ENCODE measurements around the gene TMEM225B. TPM values are rescaled to one million over a fixed set of nuclear protein-coding genes. Genes with fewer than 3 reads are reported as not detected.
A peak's percentile ranks its signal among the peaks of the same experiment; 100 is the strongest.

The TMEM225B gene
- total and polyA plus RNA-seq, 4 donors, result 0.10 to 0.28 (median 0.17) TPM; not detected in 1

- H3K36me3 ChIP-seq (ENCODE audit: control insufficient read depth in 4 of 4, insufficient read depth in 3 of 4, low read depth in 1 of 4, low read length in 3 of 4), result peaks cover 0 to 26% (median 12%) of the 10 kb centered on the region in 4 donors
- no peaks in the 10 kb centered on the region for H3K27me3 ChIP-seq (ENCODE audit: control insufficient read depth in 4 of 4, insufficient read depth in 4 of 4, low read length in 3 of 4)
- H3K4me3 ChIP-seq (ENCODE audit: low read depth in 1 of 3, low read length in 3 of 3), result no peak overlapping the region
- no peak overlapping the region for H3K27ac ChIP-seq (ENCODE audit: low read depth in 1 of 2, low read length in 2 of 2)
- TF ChIP-seq RAD21 (IDR thresholded peaks at IDR 0.05) (no peak), YY1 (IDR thresholded peaks at IDR 0.05) (no peak), ZBTB33 (IDR thresholded peaks at IDR 0.05) (no peak), HNF4G (IDR thresholded peaks at IDR 0.05) (no peak), JUND (IDR thresholded peaks at IDR 0.05) (no peak), CTCF (IDR thresholded peaks at IDR 0.05; ENCODE audit: low read depth, low read length, missing input control) (no peak), ATF3 (IDR thresholded peaks at IDR 0.05) (no peak), TAF1 (conservative IDR thresholded peaks at IDR 0.05) (no peak), GABPA (IDR thresholded peaks at IDR 0.05 in 1 of 2, conservative IDR thresholded peaks at IDR 0.05 in 1 of 2) (no peak)
- DNase-seq (ENCODE audit: low spot score), result no peak
- 97% methylated on average over 2 of the region's 2 CpGs for WGBS
- H3K9me3 ChIP-seq (ENCODE audit: control insufficient read depth in 4 of 4, low read length in 3 of 4), result peaks cover 0 to 3% (median 0%) of the 10 kb centered on the region in 4 donors
- no peaks in the 10 kb centered on the region for H3K4me1 ChIP-seq (ENCODE audit: control insufficient read depth in 4 of 4, insufficient read depth in 4 of 4, low read length in 3 of 4)
- H3K9ac ChIP-seq (ENCODE audit: low read depth in 1 of 2, low read length in 2 of 2), result no peak overlapping the region
Observed at GRCh38 chr7:99648843-99649242, 50.8 kb downstream of the TMEM225B start.

- Histone ChIP-seq H3K4me3 (ENCODE audit: low read depth in 1 of 3, low read length in 3 of 3) (no peak overlapping the region), H3K4me1 (ENCODE audit: control insufficient read depth in 4 of 4, insufficient read depth in 4 of 4, low read length in 3 of 4) (no peaks in the 10 kb centered on the region), H3K9me3 (ENCODE audit: control insufficient read depth in 4 of 4, low read length in 3 of 4) (peaks cover 0 to 3% (median 0%) of the 10 kb centered on the region in 4 donors), H3K27me3 (ENCODE audit: control insufficient read depth in 4 of 4, insufficient read depth in 4 of 4, low read length in 3 of 4) (no peaks in the 10 kb centered on the region), H3K27ac (ENCODE audit: low read depth in 1 of 2, low read length in 2 of 2) (no peak overlapping the region), H3K9ac (ENCODE audit: low read depth in 1 of 2, low read length in 2 of 2) (no peak overlapping the region), H3K36me3 (ENCODE audit: control insufficient read depth in 4 of 4, insufficient read depth in 3 of 4, low read depth in 1 of 4, low read length in 3 of 4) (peaks cover 0 to 26% (median 12%) of the 10 kb centered on the region in 4 donors)
- no peak for DNase-seq (ENCODE audit: low spot score)
- 89% methylated on average over 2 of the region's 2 CpGs for WGBS
- TF ChIP-seq EGR1 (IDR thresholded peaks at IDR 0.05; ENCODE audit: low read depth in 2 of 2), result peak; percentile 3 to 37
- TF ChIP-seq RXRA (IDR thresholded peaks at IDR 0.05), result no peak
- peak; percentile 17 for TF ChIP-seq ZBTB33 (IDR thresholded peaks at IDR 0.05)
- peak; percentile 45 for TF ChIP-seq YY1 (IDR thresholded peaks at IDR 0.05)
- no peak for TF ChIP-seq FOXA1 (IDR thresholded peaks at IDR 0.05)
- TF ChIP-seq HNF4G (IDR thresholded peaks at IDR 0.05), result no peak
- TF ChIP-seq FOXA2 (IDR thresholded peaks at IDR 0.05), result no peak
- TF ChIP-seq CTCF (IDR thresholded peaks at IDR 0.05; ENCODE audit: low read depth, low read length, missing input control), result no peak
- TF ChIP-seq ATF3 (IDR thresholded peaks at IDR 0.05), result no peak
Observed at GRCh38 chr7:99651290-99651689, 53.2 kb downstream of the TMEM225B start.
